GM19372 (cell line): ENCODE measurements around the gene SLC13A4.
"Not testable (repeated sequence)": the region's sequence is repeated elsewhere in the genome, so short reads cannot be mapped to it uniquely, and the experiment has no call there.

ENCODE experiments used
- ATAC-seq: cut with Tn5 transposase; IDR thresholded peaks from one replicate; pipeline ENCODE4 v1.9.1; 2021; ENCODE audit warnings: mild to moderate bottlenecking, low read depth, moderate library complexity; ENCODE audit not compliant: unreplicated experiment

The SLC13A4 gene

GRCh38 chr7:135753616-135754413 is 25.8 kb upstream of the SLC13A4 start:
- no peak for ATAC-seq

GRCh38 chr7:135748770-135749169 is 20.8 kb upstream of the SLC13A4 start, which contains the start of gene FAM180A:
Gene FAM180A (minus strand): TSS chr7:135748813. CDS start chr7:135748580, 233 bp downstream.
- ATAC-seq = no peak

GRCh38 chr7:135747366-135747765 is 19.4 kb upstream of the SLC13A4 start:
- ATAC-seq = no peak

GRCh38 chr7:135745703-135746312 is 17.8 kb upstream of the SLC13A4 start:
- no peak for ATAC-seq

GRCh38 chr7:135744938-135745702 is 17.1 kb upstream of the SLC13A4 start:
- no peak for ATAC-seq

GRCh38 chr7:135743907-135744731 is 16.1 kb upstream of the SLC13A4 start:
- no peak for ATAC-seq

GRCh38 chr7:135742371-135742770 is 14.4 kb upstream of the SLC13A4 start:
- no peak for ATAC-seq

- ATAC-seq = no peak
Observed at GRCh38 chr7:135741905-135742304, 13.9 kb upstream of the SLC13A4 start.

- ATAC-seq = no peak
Observed at GRCh38 chr7:135740889-135741288, 12.9 kb upstream of the SLC13A4 start.

GRCh38 chr7:135737306-135737647 is 9.3 kb upstream of the SLC13A4 start:
- not testable (repeated sequence) for ATAC-seq

- no peak for ATAC-seq
Observed at GRCh38 chr7:135736586-135737305, 8.8 kb upstream of the SLC13A4 start.

GRCh38 chr7:135734343-135734689 is 6.3 kb upstream of the SLC13A4 start:
- no peak for ATAC-seq

- no peak for ATAC-seq
Observed at GRCh38 chr7:135733603-135734342, 5.8 kb upstream of the SLC13A4 start.

GRCh38 chr7:135731131-135731530 is 3.1 kb upstream of the SLC13A4 start:
- ATAC-seq = no peak

- ATAC-seq = no peak
Observed at GRCh38 chr7:135729230-135729629, 1.2 kb upstream of the SLC13A4 start.

- ATAC-seq = no peak
Observed at GRCh38 chr7:135726911-135727673, 894 bp downstream of the SLC13A4 start.

- ATAC-seq = no peak
Observed at GRCh38 chr7:135726276-135726788, 1.7 kb downstream of the SLC13A4 start.

GRCh38 chr7:135723411-135723810 is 4.6 kb downstream of the SLC13A4 start:
- no peak for ATAC-seq
